A673 (cell line): Measurements from ENCODE around the gene TECPR2. TPM values are rescaled to one million over a fixed set of nuclear protein-coding genes. Genes with fewer than 3 reads are reported as not detected.

ENCODE experiments used
- BruUV-seq: library from RNA; stranded (reverse); fragments of 400-500 nt; replicated peaks from 2 replicates; lab custom pipeline; 2021; lab: Mats Ljungman, UMichigan
- CTCF ChIA-PET: fragments of 300-600 bp; sonication (Branson Sonifier 250); formaldehyde crosslinking; loops from one replicate; lab custom pipeline; 2022; ENCODE audit warnings: antibody characterized with exemption; lab: Charles Lee
- POLR2A ChIA-PET: fragments of 300-600 bp; sonication (Branson Sonifier 250); formaldehyde crosslinking; loops from one replicate; lab custom pipeline; 2022; ENCODE audit warnings: antibody characterized with exemption; ENCODE audit not compliant: low non-redundant PET; lab: Charles Lee
- DNase-seq: peaks from one replicate; pipeline ENCODE4 v3.0.0-alpha.2; 2015; ENCODE audit warnings: low spot score
- H3K27ac ChIP-seq: fragments of 200-600 bp; sonication (generic); 2 replicates; pipeline ENCODE4 v1.5.1; 2016; ENCODE audit warnings: mixed run types, low read depth, mild to moderate bottlenecking, mixed read lengths, antibody characterized with exemption, low read length; ENCODE audit not compliant: poor library complexity, severe bottlenecking
- H3K27me3 ChIP-seq: fragments of 200-600 bp; sonication (generic); replicated peaks from 2 replicates; pipeline ENCODE4 v1.6.1; 2017; ENCODE audit warnings: mixed run types, low read depth, mild to moderate bottlenecking, mixed read lengths, antibody characterized with exemption, low read length; ENCODE audit not compliant: insufficient read depth, poor library complexity
- H3K36me3 ChIP-seq: fragments of 200-600 bp; sonication (generic); 2 replicates; pipeline ENCODE4 v1.6.1; 2016; ENCODE audit warnings: mixed run types, mild to moderate bottlenecking, mixed read lengths, antibody characterized with exemption, low read length; ENCODE audit not compliant: insufficient read depth, poor library complexity, severe bottlenecking
- H3K4me1 ChIP-seq: fragments of 200-600 bp; sonication (generic); 2 replicates; pipeline ENCODE4 v1.6.1; 2017; ENCODE audit warnings: mixed run types, mild to moderate bottlenecking, mixed read lengths, antibody characterized with exemption, low read length; ENCODE audit not compliant: insufficient read depth, poor library complexity, severe bottlenecking
- H3K4me3 ChIP-seq: fragments of 200-600 bp; sonication (generic); 2 replicates; pipeline ENCODE4 v1.5.1; 2016; ENCODE audit warnings: low read depth, mixed run types, mild to moderate bottlenecking, mixed read lengths, low read length; ENCODE audit not compliant: poor library complexity, severe bottlenecking
- H3K9me3 ChIP-seq: fragments of 200-600 bp; sonication (generic); 2 replicates; pipeline ENCODE4 v1.6.1; 2016; ENCODE audit warnings: mixed run types, low read depth, mild to moderate bottlenecking, mixed read lengths, antibody characterized with exemption, low read length; ENCODE audit not compliant: poor library complexity, severe bottlenecking
- EZH2 ChIP-seq: fragments of 200-600 bp; sonication (generic); IDR thresholded peaks from 2 replicates; pipeline ENCODE4 v1.6.1; 2017; ENCODE audit warnings: borderline replicate concordance, low read depth, mild to moderate bottlenecking, mixed read lengths, antibody characterized with exemption, low read length; ENCODE audit not compliant: poor library complexity, severe bottlenecking
- intact Hi-C: fragments of 100-400 bp; cut with micrococcal nuclease; formaldehyde crosslinking; loops from one replicate; pipeline ENCODE4 v1.10.0; 2022; ENCODE audit not compliant: unreplicated experiment
- total RNA-seq: library from RNA; stranded (reverse); gene quantifications from 2 replicates; pipeline ENCODE4 v1.2.3, GENCODE V29; 2021
- TF ChIP-seq, protein P1 (sequence below): fragments of 300-800, 200-600 bp; sonication (generic); conservative IDR thresholded peaks from 2 replicates; pipeline ENCODE4 v1.5.1; 2017; ENCODE audit warnings: low read depth, mild to moderate bottlenecking, antibody characterized with exemption, low read length, moderate library complexity, mixed read lengths

TECPR2 gene
- total RNA-seq, 1 experiment from 2014 or later, result 22.1 TPM

- Histone ChIP-seq H3K4me1 (peaks cover 5% of the 10 kb centered on the region), H3K27ac (no peak overlapping the region), H3K9me3 (no peaks in the 10 kb centered on the region), H3K27me3 (no peaks in the 10 kb centered on the region), H3K4me3 (no peak overlapping the region), H3K36me3 (no peaks in the 10 kb centered on the region)
- intact Hi-C loops, result loop anchor here (5.0 kb wide), 1 partner anchor 258 kb away; no protein-coding TSS in a partner anchor
- ChIA-PET POLR2A (no interaction called here), CTCF (no interaction called here)
- TF ChIP-seq, protein P1, sequence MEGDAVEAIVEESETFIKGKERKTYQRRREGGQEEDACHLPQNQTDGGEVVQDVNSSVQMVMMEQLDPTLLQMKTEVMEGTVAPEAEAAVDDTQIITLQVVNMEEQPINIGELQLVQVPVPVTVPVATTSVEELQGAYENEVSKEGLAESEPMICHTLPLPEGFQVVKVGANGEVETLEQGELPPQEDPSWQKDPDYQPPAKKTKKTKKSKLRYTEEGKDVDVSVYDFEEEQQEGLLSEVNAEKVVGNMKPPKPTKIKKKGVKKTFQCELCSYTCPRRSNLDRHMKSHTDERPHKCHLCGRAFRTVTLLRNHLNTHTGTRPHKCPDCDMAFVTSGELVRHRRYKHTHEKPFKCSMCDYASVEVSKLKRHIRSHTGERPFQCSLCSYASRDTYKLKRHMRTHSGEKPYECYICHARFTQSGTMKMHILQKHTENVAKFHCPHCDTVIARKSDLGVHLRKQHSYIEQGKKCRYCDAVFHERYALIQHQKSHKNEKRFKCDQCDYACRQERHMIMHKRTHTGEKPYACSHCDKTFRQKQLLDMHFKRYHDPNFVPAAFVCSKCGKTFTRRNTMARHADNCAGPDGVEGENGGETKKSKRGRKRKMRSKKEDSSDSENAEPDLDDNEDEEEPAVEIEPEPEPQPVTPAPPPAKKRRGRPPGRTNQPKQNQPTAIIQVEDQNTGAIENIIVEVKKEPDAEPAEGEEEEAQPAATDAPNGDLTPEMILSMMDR, result no peak
- TF ChIP-seq EZH2, result no peak
- DNase-seq, result no peak
- BruUV-seq, result no TSS peak
These were observed 72.0 kb downstream of the TECPR2 start for GRCh38 chr14:102434647-102435175.

GRCh38 chr14:102437997-102438915 is 75.5 kb downstream of the TECPR2 start:
- Histone ChIP-seq H3K9me3 (no peaks in the 10 kb centered on the region), H3K4me1 (peaks cover 5% of the 10 kb centered on the region), H3K27ac (peak overlapping the region; percentile 29), H3K4me3 (peak overlapping the region; percentile 41), H3K27me3 (no peaks in the 10 kb centered on the region), H3K36me3 (peaks cover 7% of the 10 kb centered on the region)
- peak; percentile 95 for DNase-seq
- no peak for TF ChIP-seq EZH2
- TF ChIP-seq, protein P1, result peak; percentile 88
- POLR2A ChIA-PET, result interaction anchor here (0.6 kb wide), 1 partner anchor 189 kb away, joined by 3 read pairs; no protein-coding TSS in a partner anchor
- TSS peak; percentile 68 for BruUV-seq
- intact Hi-C loops, result loop anchor here (1.0 to 5.0 kb wide), 3 partner anchors 78 to 481 kb away; no protein-coding TSS in a partner anchor
- CTCF ChIA-PET, result interaction anchor here (0.5 to 1.4 kb wide), 15 partner anchors 15 to 665 kb away, joined by 3 to 7 read pairs (median 4); no protein-coding TSS in a partner anchor

GRCh38 chr14:102439556-102439955 is 76.8 kb downstream of the TECPR2 start:
- Histone ChIP-seq H3K36me3 (peaks cover 7% of the 10 kb centered on the region), H3K9me3 (no peaks in the 10 kb centered on the region), H3K4me3 (no peak overlapping the region), H3K4me1 (peaks cover 5% of the 10 kb centered on the region), H3K27me3 (no peaks in the 10 kb centered on the region), H3K27ac (no peak overlapping the region)
- TF ChIP-seq, protein P1, result no peak
- TF ChIP-seq EZH2, result no peak
- intact Hi-C loops, result loop anchor here (2.0 to 5.0 kb wide), 2 partner anchors 253 to 479 kb away; no protein-coding TSS in a partner anchor
- no peak for DNase-seq
- POLR2A ChIA-PET, result no interaction called here
- CTCF ChIA-PET, result no interaction called here
- no TSS peak for BruUV-seq
